RCC 7860 (cell line): Measurements from ENCODE around the gene TTC13.
A peak's percentile ranks its signal among the peaks of the same experiment; 100 is the strongest.

Source experiments
- DNase-seq: peaks from one replicate; pipeline ENCODE4 v3.0.0-alpha.2; 2015; ENCODE audit warnings: low spot score
- FAIRE-seq: peaks from 2 replicates; lab custom pipeline; 2012; peaks lifted over from hg19 to GRCh38; lab: Jason Lieb, UNC

TTC13 gene

DNA sequence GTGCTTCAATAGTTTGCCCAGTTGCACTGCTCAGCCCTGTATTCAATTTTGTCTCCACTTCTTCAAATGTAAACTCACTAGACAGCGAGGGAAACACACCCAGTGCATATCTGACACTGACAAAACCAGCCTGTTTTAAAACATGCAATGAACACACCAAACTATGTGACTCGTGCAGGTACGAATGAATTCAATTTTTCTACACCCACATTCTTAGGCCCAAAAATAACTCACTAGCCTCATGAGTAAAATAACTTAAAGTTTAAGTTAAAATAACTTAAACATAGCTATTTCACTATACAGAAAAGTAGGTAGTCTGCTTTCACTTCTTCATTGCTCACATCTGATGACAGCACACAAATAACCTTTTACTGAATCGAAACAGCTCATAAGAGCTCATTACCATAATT lies 21.1 kb downstream of the TTC13 start:
- FAIRE-seq, result no peak
- DNase-seq, result no peak

DNA sequence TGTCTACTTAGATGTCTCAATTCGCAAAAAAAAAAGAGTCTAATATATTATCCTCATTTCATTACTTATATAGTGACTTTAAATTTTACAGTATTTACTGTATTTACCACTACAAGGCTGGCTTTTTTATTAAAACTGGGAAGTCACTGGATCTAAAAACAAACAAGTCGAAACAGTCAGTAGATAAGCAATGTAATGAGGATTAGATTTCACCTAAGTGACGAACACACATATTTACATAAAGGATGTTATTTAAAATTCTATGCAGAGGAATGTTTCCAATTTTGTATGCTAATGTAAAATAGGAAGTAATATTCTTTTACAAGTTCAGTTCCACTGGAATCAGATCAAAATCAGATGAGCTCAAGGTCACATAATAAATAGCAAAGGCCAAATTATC lies 28.3 kb downstream of the TTC13 start:
- FAIRE-seq (no peak), DNase-seq (no peak)

DNA sequence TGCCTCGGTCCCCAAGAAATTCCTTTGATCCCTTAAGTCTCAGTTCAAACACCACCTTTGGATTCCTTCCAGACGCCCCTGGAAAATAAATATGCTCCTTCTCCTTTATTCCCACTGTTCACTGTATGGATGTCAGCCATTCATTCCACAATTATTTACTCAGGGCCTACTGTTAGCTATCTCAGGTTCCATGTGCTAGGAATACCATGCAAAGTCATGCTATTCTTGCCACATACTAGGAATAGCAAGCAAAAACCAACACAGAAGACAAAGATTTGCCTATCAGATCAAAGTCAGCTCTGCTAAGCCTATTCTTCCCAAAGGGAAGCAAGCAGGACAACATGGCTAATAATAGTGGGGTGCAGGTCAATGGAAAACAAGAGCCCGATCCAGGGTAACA lies 29.8 kb downstream of the TTC13 start:
- FAIRE-seq (no peak), DNase-seq (no peak)

DNA sequence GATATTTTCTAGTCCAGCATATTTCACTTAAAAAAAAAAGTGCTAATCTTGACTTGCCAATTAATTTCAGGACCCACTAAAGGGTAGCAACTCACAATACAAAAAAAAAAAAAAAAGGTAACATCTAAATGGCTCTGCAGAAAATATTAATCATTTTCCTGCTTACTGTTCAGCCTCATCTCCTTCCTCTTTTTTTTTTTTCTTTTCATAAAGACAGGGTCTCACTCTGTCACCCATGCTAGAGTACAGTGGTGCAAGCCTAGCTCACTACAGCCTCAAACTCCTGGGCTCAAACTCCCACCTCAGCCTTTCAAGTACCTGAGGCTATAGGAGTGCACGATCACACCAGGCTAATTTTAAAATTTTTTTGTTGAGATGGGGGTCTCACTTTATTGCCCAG lies 30.4 kb downstream of the TTC13 start:
- no peak for DNase-seq
- no peak for FAIRE-seq

DNA sequence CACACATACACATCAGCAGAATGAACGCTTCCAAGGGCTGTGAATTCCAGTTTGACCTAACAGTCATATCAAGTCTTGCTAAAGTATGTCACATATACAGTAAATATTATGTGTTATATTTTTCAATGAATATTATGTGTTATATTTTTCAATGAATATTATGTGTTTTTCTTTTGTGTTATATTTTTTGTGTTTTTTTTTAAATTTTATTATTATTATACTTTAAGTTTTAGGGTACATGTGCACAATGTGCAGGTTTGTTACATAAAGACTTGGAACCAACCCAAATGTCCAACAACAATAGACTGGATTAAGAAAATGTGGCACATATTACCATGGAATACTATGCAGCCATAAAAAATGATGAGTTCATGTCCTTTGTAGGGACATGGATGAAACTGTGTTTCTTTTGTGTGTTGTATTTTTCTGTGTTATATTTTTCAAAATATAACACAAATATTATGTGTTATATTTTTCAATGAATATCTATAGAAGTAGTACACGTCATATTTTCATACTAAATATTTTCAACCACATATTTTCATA lies 35.5 kb downstream of the TTC13 start:
- DNase-seq (no peak), FAIRE-seq (no peak)

DNA sequence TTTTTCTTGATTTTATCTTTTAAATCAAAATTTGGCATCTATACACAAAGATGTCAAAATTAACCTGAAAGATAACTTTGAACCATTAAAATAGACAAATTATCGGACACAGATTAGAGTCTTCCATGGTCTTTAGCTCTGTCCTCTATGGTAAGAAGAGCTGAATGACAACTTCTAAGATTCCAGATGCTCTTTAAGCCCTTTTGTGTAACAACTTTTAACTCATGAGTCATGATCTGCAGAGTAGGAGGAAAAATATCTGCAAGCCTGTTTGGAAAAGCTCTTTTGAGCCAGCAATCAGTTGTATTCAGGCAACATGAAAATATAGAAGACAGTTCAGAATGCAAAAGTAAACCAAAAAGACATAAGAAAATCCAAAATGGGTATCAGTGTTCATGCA lies 37.8 kb downstream of the TTC13 start:
- FAIRE-seq, result no peak

DNA sequence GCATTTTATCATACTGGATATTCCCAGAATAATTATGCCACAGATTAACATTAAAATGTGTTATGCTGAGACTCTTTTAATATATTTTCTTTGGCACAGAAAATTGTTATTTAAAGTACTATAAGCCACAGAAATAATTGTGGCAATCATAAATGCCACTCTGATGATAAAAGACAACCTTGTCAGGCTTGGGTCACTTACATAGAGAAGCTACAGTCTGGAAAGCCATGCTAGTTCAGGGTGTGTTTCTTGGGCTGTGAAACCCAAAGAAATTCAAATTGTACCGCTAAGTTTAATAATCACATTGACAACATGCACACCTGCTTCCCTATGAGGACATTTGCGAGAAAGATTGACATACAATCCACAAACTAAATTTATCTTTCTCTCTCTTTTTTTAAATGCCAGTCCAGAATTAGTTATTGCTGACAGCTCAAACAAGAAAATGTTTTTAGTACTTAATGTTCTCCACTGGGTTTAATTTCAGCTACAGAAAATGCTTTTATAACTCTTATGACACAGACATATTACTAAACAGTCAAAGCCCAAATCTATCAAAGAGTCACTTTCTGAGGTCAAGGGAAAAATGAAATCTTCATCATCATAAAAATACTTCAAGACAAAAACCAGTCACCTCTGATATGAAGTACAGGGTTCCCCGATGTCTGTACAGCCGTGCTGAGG lies 38.7 kb downstream of the TTC13 start:
- no peak for FAIRE-seq
- DNase-seq, result no peak

More for the DNA sequence above, 37.8 kb downstream of the TTC13 start:
- no peak for DNase-seq

DNA sequence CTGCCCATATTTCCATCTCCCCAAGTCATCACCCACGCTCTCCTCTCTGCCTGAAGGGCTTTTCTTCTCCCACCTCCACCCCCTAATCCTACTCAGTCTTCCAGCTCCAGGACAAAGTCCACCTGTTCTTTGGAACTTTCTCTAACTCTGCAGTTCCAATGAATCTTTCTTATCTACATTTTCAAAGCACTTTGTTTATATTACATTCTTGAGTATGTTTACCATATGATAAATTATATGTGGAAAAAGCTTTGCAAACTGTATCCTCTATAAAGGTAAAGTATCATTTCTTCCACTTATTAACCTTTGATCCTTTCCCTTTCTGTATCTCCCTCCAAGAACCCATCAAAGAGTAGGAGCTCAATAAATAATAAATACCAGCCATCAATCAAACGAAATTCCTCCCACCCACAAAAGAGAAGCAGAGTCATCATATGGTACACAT lies 39.7 kb downstream of the TTC13 start:
- DNase-seq (no peak), FAIRE-seq (no peak)

DNA sequence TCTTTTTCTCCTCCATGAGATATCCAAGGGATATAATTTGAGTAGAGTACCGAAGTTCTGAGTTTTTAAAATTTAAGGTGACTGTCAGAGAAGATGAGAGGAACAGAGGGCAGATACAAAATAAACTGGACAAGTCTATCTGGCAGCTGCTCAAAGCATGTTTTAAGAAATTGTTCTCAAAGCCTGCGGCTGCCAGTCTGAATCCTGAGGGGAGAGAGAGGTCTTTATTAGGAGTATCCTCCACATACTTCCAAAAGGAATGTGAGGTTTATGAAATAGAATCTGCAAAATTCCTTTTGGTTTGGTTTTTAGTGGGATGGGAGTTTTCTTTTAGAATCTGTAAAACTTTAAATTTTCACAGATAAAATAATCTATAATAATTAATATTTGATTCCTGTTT lies 41.3 kb downstream of the TTC13 start:
- DNase-seq, result no peak
- FAIRE-seq, result no peak

DNA sequence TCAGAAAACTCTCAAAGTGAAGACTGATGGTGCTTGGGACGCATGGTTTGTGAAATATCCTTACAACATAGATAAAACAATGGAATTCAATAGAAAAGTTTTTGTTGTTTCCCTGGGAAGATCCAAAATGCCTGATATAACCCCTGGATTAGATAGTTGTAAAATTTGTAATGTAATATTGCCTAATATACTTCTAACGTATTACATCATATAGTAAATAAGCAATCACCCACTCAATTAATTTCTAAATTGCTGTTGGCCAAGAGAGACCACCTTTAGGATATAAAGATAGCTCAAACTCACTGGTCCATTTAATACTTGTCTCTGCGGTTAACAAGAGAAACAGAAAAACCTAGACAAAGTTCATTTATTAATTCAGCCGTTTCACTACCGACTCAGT lies 42.2 kb downstream of the TTC13 start:
- FAIRE-seq (no peak), DNase-seq (no peak)

DNA sequence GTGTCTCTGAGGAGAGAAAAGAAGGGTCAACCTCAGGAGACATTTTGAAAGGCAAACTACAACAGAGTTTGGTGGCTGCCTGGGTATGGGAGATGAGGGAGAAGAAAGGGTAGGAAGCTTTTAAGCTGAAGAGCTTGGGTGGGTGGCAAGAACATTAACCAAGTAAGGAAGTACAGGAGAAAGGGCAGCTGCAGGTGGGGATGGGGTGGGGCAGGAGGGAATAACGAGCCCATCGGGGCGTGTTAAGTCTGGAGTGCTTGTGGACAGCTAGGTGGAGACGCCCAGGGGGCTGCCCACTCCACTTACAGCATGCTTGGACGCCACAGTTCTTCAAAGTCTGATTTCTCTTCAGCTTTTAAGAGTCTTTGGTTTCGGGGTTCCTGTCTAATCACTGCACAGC lies 42.8 kb downstream of the TTC13 start:
- DNase-seq (no peak), FAIRE-seq (no peak)

DNA sequence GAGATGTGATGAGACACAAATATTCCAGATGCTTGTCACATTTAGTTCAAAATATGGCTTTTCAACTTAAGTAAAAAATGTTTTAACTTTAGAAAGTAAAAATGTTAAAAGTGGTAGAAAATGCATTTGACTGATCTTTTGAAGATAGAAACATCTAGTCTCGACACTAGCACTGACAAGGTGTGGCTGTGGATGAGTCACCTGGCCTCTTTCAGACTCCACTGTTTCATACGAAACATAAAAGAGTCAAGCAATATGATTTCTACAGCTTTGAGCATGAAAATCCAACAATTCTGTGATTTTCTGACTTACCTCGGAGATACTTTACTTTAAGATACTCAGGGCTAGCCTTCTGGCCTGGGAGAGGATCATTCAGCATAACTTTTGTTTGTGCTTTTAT lies 47.7 kb downstream of the TTC13 start:
- DNase-seq (no peak), FAIRE-seq (no peak)

DNA sequence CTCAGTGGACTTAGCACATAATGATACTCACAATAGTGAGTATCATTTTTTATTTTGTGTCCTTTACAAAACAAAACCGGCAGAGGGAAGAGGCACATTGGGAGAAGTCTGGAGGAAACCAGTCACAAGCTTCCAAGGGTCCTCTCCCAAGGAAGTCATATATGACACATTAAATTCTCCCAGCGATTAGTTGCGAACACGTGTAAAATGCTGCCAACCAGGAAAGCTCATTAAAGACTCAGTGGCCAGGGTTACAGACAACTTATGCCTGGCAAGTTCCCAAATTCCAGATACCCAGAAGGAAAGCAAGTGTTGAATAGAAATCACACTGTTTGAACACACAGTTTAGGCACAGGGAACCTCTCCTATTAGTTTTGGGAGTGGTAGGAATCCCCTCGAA lies 52.5 kb downstream of the TTC13 start:
- DNase-seq (no peak), FAIRE-seq (no peak)

DNA sequence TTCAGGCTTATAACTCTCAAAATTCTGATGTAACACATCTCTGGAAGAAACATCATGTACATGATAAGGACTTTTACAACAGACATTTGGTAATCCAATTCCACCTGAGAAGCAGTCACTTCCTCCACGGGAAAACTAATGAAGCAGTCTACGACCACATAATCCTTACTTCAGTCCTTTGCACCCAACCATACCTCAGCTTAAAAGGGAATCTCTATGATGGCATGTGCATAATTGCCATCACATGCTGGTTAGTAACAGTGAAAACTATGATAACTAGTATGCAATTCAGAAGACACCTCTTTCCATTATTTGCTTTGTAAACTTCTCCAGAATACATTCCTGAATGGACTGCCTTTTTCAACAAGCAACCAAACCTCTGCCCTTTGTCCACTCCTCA lies 53.1 kb downstream of the TTC13 start:
- no peak for DNase-seq
- FAIRE-seq, result no peak

DNA sequence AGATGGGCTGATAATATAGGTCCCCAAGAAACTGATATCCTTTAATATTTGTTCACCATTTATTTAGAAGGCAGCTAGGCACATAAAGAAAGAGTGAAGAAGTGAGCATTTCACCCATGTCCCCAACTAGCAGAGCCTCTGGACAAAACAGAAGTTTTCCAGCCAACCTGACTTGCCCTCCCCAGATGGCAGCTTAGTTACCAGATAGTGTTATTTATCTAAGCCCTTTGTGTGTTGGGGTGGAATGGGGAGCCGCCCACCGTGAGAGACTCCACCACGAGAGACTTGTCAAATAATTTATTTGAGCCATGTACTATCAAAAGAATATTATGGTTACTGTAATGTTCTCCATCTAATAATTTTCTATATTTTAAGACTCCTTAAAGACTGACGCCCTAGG lies 55.5 kb downstream of the TTC13 start:
- no peak for FAIRE-seq
- no peak for DNase-seq

DNA sequence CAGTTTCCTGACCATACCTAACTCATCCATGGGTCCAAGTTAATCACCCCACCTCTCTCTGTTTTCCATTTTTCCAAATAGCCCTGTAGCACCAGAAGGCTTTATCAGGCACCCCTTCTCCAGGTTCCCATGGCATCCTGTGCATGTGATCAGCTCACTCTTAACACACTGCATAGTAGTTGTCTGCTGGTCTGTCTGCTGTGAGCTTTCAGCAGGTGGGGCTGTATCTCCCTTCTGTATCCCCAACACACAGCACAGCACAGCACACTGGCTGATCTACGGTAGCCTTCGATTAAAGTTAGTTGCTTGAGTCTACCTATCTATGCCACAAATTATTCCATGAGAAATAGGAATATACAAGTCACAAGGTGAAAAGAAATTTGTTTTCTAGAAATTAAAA lies 56.0 kb downstream of the TTC13 start:
- FAIRE-seq, result no peak

DNA sequence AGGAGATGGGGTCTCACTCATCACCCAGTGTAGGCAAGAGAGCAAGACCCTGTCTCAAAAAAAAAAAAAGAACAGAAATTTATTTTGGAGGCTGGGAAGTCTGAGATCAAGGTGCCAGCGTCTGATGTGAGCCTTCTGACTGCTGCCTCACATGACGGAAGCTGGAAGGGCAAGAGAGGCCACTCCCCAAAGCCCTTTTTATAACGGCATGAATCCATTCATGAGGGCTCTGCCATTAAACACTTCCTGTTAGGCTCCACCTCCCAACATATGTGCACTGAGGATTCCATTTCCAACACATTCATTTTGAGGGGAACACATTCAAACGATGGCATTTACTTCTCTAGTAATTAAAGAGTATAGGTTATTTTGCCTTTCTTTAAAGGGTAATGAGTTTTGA lies 59.5 kb downstream of the TTC13 start:
- DNase-seq (no peak), FAIRE-seq (no peak)

More for the DNA sequence above, 56.0 kb downstream of the TTC13 start:
- DNase-seq, result no peak

DNA sequence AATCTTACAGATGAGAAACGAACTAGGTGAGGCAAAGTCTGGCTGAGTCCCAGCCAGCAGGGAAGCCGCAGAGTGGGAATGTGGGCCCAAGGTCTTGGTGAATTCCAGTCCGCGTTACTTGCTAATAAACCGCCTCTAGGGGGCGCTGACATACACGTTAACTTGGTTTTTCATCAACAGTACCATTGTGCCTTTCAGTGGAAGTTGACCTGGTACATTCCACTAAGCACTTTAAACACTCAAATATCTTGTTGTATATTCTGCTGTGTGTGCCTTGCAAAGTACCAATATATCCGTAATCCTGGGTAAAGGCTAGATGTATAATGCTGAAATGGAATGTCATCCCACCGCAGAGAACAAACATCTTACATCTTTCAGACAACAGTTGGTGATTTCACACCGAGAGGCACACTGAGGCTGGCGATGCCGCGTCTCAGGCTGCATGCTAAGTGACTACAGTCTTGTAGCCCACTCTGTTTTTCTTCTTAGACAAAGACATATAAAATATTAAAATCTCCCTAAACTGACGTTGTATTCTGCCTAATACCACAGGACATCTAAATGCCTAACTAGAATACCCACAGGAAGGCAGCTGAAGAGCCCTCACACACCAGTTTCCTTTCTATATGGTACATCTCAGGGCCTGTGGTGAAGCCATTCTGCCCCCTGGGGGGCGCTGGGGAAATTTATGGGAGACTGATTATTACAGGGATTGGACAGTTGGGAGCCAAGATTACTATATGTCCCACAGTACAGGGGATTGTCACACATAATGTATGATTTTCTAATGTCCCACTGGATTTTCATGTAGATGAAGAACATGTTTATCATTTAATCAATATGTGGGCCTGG lies 61.2 kb downstream of the TTC13 start:
- FAIRE-seq (no peak), DNase-seq (peak; percentile 28)

DNA sequence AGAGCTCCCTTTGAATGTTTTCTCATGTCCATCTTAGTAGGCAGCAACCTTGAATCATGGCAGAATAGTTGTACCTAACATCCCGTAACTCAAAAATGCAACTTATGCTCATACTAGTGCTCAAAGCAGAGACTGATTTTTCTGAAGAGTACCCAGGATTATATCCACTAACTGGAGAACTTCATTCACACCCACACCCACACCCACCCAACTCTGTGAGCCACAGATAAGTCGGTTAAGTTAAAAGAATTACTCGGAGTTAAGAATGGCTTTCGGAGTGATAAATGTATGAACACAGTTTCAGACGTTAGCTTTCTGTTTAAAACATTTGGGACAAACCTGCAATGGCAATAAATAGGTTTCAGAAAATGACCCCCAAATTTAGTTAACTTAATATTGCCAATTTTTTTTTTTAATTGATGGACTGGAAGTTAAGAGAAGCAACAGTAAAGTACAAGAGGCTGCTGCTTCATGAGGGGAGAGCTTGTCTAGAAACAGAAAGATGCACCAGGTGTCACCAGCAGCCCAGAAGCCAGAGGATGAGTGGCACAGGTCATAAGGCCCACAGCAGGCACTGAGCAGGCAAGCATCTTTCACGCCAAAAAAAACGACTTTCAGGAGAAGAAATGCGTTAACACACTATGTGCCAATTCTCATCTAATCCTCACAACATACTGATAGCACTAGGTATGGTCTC lies 61.9 kb downstream of the TTC13 start:
- no peak for DNase-seq
- no peak for FAIRE-seq

DNA sequence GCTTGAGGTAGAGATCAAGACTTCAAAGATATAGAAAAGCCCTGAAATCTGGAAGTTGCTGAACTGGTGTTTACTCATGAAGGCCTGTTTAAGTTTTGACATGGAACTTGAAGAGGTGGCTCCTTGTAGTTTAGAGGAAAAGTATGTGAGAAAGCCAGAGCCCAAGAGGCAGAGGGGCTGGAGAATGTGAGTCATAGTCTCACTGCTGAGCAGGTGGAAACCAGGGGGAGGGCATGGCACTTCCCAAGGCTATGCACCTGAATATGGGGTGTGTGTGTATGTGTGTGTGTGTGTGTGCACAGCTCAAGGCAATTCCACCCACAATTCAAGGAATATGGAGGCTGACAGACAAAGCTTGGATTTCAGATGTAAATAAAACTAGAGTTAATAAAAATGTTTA lies 63.6 kb downstream of the TTC13 start:
- FAIRE-seq (no peak), DNase-seq (no peak)

DNA sequence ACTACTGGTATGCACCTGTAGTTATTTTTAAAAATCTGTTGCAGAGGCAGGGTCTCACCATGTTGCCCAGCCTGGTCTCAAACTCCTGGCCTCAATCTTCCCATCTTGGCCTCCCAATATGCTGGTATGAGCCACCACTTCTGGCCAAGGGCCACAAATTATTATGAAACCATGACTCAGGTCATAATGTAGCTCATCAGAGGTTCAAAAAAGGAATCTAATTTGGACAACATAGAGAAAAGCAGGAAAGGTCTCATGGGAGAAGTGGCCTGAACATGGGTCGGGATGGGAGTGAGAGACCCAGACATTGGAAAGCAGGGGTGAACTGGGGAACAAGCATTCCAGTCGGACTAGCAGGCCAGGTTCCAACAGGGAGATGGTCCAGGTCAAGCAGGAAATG lies 65.2 kb downstream of the TTC13 start:
- no peak for FAIRE-seq
- DNase-seq, result no peak

DNA sequence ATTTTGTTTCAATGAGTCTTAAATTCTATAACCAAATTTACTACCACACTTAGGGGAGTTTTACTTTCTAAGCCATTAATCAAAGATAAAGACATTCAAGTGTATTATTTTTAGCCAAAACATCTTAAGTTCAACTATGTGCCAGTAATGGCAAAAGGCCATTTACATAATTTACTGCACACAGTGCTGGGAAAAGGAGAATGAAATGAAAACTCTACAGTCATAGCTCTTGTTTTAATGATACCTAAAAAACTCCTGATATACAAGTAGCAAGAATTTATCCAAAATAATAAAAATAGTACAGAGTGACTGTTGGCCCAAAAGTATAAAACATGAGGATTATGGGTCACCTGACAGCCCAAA lies 67.9 kb downstream of the TTC13 start:
- FAIRE-seq (no peak), DNase-seq (no peak)
